Measurements from ENCODE around the gene RPS25. TPM values are rescaled to one million over a fixed set of nuclear protein-coding genes. Genes with fewer than 3 reads are reported as not detected.

Gene RPS25
- total and polyA plus RNA-seq, 9 of the 15 experiments (the other 6 are each of a cell fraction or from before 2014, with no cell fraction given) = 1,553 to 5,486 (median 2,471) TPM

DNA sequence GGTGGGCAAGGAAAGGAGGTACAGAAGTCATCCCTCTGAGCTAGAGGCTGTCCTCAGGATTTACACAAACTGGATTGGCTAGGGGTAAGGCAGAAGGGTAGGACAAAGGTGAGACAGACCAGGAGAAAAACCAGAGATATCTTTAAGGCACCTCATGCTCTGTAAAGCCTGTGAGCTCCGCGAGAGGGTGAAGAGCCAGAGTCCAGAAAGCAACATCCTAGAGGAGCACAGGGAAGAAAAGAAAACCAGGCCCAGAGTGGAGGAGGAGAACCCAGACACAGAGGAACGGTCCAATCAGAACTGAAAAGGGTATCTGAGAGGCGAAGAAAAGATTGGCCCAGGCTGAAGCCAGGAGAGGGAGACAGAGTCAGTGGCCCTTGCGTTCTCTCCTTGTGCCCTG, 7.4 kb upstream of the RPS25 start:
- H3K9ac ChIP-seq (ENCODE audit: insufficient read depth in 1 of 2, low read depth in 2 of 2, low read length in 2 of 2) = peak overlapping the region in 1 of 2 experiments; percentile 75; a peak in 1 of 4 replicates
- peaks cover 85% of the 10 kb centered on the region for H3K36me3 ChIP-seq (ENCODE audit: control insufficient read depth, insufficient read depth, low read length)
- peaks cover 49 to 50% of the 10 kb centered on the region in 2 experiments for H3K4me1 ChIP-seq (replicated peaks in 1 of 2; ENCODE audit: control insufficient read depth in 2 of 2, insufficient read depth in 2 of 2, low read length in 2 of 2)
- POLR2A ChIA-PET = interaction anchor here (1.0 to 5.2 kb wide), 4 partner anchors 12 to 67 kb away, joined by 3 to 33 read pairs (median 11); partner anchors contain the start of gene HYOU1
- H2AFZ ChIP-seq (ENCODE audit: low read depth, low read length) = no peak overlapping the region
- no TSS peak for BruUV-seq (replicated peaks)
- intact Hi-C loops (cut with micrococcal nuclease) = no loop called here
- peak overlapping the region; percentile 5; the same call in 2 of the 3 replicates for H3K27ac ChIP-seq (ENCODE audit: extremely low read depth, low read depth, low read length)
- no peak overlapping the region for H3K4me3 ChIP-seq
- in situ Hi-C loops (cut with MboI) = no loop called here
- DNase-seq (ENCODE audit: extremely low read depth in 1 of 4, low spot score in 3 of 4) = peak in 1 of 4 experiments; percentile 8
- peaks cover 22% of the 10 kb centered on the region for H4K20me1 ChIP-seq (replicated peaks; ENCODE audit: control insufficient read depth, insufficient read depth, low read length)
- peaks cover 62% of the 10 kb centered on the region for H3K79me2 ChIP-seq (ENCODE audit: control insufficient read depth, insufficient read depth, low read length)
- H3K4me2 ChIP-seq (ENCODE audit: insufficient read depth, low read length) = no peak overlapping the region
- CTCF ChIA-PET (ENCODE audit: low intra/inter-chr PET ratio) = no interaction called here
- H3K9me3 ChIP-seq (replicated peaks; ENCODE audit: control insufficient read depth, insufficient read depth, low read depth, low read length) = no peaks in the 10 kb centered on the region
- 91% methylated on average over 5 of the region's 5 CpGs for WGBS (ENCODE audit: insufficient coverage, low coverage, missing lambda C conversion rate)
- no peak for FAIRE-seq
- ATAC-seq = no peak
- H3K27me3 ChIP-seq (ENCODE audit: control insufficient read depth in 2 of 2, insufficient read depth in 2 of 2, low read length in 2 of 2) = no peaks in the 10 kb centered on the region
- H3K9me1 ChIP-seq (ENCODE audit: control insufficient read depth, insufficient read depth, low read length) = no peaks in the 10 kb centered on the region
- no peak for TF ChIP-seq ZBED1 (IDR thresholded peaks at IDR 0.05)
- no peak for TF ChIP-seq ZNF12 (CRISPR knock-in tag; IDR thresholded peaks at IDR 0.05)
- TF ChIP-seq, protein P1, sequence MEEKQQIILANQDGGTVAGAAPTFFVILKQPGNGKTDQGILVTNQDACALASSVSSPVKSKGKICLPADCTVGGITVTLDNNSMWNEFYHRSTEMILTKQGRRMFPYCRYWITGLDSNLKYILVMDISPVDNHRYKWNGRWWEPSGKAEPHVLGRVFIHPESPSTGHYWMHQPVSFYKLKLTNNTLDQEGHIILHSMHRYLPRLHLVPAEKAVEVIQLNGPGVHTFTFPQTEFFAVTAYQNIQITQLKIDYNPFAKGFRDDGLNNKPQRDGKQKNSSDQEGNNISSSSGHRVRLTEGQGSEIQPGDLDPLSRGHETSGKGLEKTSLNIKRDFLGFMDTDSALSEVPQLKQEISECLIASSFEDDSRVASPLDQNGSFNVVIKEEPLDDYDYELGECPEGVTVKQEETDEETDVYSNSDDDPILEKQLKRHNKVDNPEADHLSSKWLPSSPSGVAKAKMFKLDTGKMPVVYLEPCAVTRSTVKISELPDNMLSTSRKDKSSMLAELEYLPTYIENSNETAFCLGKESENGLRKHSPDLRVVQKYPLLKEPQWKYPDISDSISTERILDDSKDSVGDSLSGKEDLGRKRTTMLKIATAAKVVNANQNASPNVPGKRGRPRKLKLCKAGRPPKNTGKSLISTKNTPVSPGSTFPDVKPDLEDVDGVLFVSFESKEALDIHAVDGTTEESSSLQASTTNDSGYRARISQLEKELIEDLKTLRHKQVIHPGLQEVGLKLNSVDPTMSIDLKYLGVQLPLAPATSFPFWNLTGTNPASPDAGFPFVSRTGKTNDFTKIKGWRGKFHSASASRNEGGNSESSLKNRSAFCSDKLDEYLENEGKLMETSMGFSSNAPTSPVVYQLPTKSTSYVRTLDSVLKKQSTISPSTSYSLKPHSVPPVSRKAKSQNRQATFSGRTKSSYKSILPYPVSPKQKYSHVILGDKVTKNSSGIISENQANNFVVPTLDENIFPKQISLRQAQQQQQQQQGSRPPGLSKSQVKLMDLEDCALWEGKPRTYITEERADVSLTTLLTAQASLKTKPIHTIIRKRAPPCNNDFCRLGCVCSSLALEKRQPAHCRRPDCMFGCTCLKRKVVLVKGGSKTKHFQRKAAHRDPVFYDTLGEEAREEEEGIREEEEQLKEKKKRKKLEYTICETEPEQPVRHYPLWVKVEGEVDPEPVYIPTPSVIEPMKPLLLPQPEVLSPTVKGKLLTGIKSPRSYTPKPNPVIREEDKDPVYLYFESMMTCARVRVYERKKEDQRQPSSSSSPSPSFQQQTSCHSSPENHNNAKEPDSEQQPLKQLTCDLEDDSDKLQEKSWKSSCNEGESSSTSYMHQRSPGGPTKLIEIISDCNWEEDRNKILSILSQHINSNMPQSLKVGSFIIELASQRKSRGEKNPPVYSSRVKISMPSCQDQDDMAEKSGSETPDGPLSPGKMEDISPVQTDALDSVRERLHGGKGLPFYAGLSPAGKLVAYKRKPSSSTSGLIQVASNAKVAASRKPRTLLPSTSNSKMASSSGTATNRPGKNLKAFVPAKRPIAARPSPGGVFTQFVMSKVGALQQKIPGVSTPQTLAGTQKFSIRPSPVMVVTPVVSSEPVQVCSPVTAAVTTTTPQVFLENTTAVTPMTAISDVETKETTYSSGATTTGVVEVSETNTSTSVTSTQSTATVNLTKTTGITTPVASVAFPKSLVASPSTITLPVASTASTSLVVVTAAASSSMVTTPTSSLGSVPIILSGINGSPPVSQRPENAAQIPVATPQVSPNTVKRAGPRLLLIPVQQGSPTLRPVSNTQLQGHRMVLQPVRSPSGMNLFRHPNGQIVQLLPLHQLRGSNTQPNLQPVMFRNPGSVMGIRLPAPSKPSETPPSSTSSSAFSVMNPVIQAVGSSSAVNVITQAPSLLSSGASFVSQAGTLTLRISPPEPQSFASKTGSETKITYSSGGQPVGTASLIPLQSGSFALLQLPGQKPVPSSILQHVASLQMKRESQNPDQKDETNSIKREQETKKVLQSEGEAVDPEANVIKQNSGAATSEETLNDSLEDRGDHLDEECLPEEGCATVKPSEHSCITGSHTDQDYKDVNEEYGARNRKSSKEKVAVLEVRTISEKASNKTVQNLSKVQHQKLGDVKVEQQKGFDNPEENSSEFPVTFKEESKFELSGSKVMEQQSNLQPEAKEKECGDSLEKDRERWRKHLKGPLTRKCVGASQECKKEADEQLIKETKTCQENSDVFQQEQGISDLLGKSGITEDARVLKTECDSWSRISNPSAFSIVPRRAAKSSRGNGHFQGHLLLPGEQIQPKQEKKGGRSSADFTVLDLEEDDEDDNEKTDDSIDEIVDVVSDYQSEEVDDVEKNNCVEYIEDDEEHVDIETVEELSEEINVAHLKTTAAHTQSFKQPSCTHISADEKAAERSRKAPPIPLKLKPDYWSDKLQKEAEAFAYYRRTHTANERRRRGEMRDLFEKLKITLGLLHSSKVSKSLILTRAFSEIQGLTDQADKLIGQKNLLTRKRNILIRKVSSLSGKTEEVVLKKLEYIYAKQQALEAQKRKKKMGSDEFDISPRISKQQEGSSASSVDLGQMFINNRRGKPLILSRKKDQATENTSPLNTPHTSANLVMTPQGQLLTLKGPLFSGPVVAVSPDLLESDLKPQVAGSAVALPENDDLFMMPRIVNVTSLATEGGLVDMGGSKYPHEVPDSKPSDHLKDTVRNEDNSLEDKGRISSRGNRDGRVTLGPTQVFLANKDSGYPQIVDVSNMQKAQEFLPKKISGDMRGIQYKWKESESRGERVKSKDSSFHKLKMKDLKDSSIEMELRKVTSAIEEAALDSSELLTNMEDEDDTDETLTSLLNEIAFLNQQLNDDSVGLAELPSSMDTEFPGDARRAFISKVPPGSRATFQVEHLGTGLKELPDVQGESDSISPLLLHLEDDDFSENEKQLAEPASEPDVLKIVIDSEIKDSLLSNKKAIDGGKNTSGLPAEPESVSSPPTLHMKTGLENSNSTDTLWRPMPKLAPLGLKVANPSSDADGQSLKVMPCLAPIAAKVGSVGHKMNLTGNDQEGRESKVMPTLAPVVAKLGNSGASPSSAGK (IDR thresholded peaks at IDR 0.05) = no peak
- TF ChIP-seq, protein P2, sequence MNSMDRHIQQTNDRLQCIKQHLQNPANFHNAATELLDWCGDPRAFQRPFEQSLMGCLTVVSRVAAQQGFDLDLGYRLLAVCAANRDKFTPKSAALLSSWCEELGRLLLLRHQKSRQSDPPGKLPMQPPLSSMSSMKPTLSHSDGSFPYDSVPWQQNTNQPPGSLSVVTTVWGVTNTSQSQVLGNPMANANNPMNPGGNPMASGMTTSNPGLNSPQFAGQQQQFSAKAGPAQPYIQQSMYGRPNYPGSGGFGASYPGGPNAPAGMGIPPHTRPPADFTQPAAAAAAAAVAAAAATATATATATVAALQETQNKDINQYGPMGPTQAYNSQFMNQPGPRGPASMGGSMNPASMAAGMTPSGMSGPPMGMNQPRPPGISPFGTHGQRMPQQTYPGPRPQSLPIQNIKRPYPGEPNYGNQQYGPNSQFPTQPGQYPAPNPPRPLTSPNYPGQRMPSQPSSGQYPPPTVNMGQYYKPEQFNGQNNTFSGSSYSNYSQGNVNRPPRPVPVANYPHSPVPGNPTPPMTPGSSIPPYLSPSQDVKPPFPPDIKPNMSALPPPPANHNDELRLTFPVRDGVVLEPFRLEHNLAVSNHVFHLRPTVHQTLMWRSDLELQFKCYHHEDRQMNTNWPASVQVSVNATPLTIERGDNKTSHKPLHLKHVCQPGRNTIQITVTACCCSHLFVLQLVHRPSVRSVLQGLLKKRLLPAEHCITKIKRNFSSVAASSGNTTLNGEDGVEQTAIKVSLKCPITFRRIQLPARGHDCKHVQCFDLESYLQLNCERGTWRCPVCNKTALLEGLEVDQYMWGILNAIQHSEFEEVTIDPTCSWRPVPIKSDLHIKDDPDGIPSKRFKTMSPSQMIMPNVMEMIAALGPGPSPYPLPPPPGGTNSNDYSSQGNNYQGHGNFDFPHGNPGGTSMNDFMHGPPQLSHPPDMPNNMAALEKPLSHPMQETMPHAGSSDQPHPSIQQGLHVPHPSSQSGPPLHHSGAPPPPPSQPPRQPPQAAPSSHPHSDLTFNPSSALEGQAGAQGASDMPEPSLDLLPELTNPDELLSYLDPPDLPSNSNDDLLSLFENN (IDR thresholded peaks at IDR 0.05; ENCODE audit: low read depth in 2 of 2, low read length in 2 of 2) = no peak
- no peak for TF ChIP-seq SMAD1 (IDR thresholded peaks at IDR 0.05; ENCODE audit: low read depth, low read length, partially characterized antibody)
- no peak for TF ChIP-seq BDP1 (IDR thresholded peaks at IDR 0.05; ENCODE audit: insufficient read depth, insufficient read length)
- TF ChIP-seq NR2C2 (CRISPR knock-in tag; IDR thresholded peaks at IDR 0.05) = no peak
- TF ChIP-seq NR2C2 (tag; IDR thresholded peaks at IDR 0.05) = no peak

All from K562 (cell line).